Aorta (tissue), 5 donors: ENCODE data around the gene GSTO1. TPM values are rescaled to one million over a fixed set of nuclear protein-coding genes. Genes with fewer than 3 reads are reported as not detected.
"Not testable (repeated sequence)": the region's sequence is repeated elsewhere in the genome, so short reads cannot be mapped to it uniquely, and the experiment has no call there.

Source experiments
- ATAC-seq: fragments of 200-7000 bp; cut with Tn5 transposase; one replicate; pipeline ENCODE4 v1.9.1; 2022; ENCODE audit warnings: moderate library complexity; ENCODE audit not compliant: low FRiP score
- DNase-seq, 2 donors: peaks; one replicate each; pipeline ENCODE4 v3.0.0-alpha.2; 2020
- H3K27ac ChIP-seq, 2 donors: one replicate each; pipeline ENCODE4 v1.5.1; 2013; ENCODE audit warnings: low read length in 2 of 2, mild to moderate bottlenecking in 2 of 2, moderate library complexity in 2 of 2, control low read depth in 1 of 2, inconsistent platforms in 1 of 2, low read depth in 1 of 2
- H3K27me3 ChIP-seq, 2 donors: one replicate each; pipeline ENCODE4 v1.6.1; 2013; ENCODE audit warnings: control low read depth in 1 of 2, low read length in 1 of 2, mild to moderate bottlenecking in 1 of 2, moderate library complexity in 1 of 2; ENCODE audit not compliant: insufficient read depth in 2 of 2, control insufficient read depth in 1 of 2
- H3K36me3 ChIP-seq, 2 donors: one replicate each; pipeline ENCODE4 v1.6.1; 2013; ENCODE audit warnings: control low read depth in 1 of 2, low read length in 1 of 2, mild to moderate bottlenecking in 1 of 2; ENCODE audit not compliant: insufficient read depth in 2 of 2, control insufficient read depth in 1 of 2
- H3K4me1 ChIP-seq, 2 donors: one replicate each; pipeline ENCODE4 v1.6.1; 2013; ENCODE audit warnings: low read length in 2 of 2, control low read depth in 1 of 2, mild to moderate bottlenecking in 1 of 2, moderate library complexity in 1 of 2; ENCODE audit not compliant: insufficient read depth in 2 of 2, control insufficient read depth in 1 of 2
- H3K4me3 ChIP-seq, 2 donors: one replicate each; pipeline ENCODE4 v1.5.1; 2013; ENCODE audit warnings: low read length in 2 of 2, control low read depth in 1 of 2, mild to moderate bottlenecking in 1 of 2
- H3K9me3 ChIP-seq: one replicate; pipeline ENCODE4 v1.6.1; 2013; ENCODE audit warnings: mild to moderate bottlenecking, low read length; ENCODE audit not compliant: control insufficient read depth
- WGBS, 2 donors: extraction: QIAGEN DNeasy Blood & Tissue Kit; methylation state at CpG; one replicate each; pipeline ENCODE4 v1.1.7; 2013; 5-methylcytosine and 5-hydroxymethylcytosine counted together
- intact Hi-C, 2 donors: fragments of 100-400 bp; cut with DNase I; formaldehyde crosslinking; loops; one replicate each; pipeline versions ENCODE4 v1.14.2 to v1.15.0; 2022
- polyA plus RNA-seq, 2 donors: library from polyadenylated mRNA; stranded (reverse); fragments of 200-250 nt; gene quantifications; one replicate each; pipeline ENCODE4 v1.2.3, GENCODE V29; 2013
- total RNA-seq, 2 donors: library from RNA; stranded (reverse); fragmentation: NEBNext Ultra II Directional; extraction: Animal tissue kit (Norgen Biotek cat#: 25700); gene quantifications; one replicate each; pipeline ENCODE4 v1.2.1, GENCODE V29; 2021
- donor health status: healthy with polysubstance abuse.
- donor health status: Bipolar disorder and iron deficiency.
- donor health status: DM: no; HTN: no; CAD: no.
- donor health status: DM: no; HTN: no; CAD: no.
- donor health status: DM: yes; HTN: yes; CAD: no.

Gene GSTO1
- total and polyA plus RNA-seq, 4 donors, result 84.1 to 235 (median 111) TPM

DNA sequence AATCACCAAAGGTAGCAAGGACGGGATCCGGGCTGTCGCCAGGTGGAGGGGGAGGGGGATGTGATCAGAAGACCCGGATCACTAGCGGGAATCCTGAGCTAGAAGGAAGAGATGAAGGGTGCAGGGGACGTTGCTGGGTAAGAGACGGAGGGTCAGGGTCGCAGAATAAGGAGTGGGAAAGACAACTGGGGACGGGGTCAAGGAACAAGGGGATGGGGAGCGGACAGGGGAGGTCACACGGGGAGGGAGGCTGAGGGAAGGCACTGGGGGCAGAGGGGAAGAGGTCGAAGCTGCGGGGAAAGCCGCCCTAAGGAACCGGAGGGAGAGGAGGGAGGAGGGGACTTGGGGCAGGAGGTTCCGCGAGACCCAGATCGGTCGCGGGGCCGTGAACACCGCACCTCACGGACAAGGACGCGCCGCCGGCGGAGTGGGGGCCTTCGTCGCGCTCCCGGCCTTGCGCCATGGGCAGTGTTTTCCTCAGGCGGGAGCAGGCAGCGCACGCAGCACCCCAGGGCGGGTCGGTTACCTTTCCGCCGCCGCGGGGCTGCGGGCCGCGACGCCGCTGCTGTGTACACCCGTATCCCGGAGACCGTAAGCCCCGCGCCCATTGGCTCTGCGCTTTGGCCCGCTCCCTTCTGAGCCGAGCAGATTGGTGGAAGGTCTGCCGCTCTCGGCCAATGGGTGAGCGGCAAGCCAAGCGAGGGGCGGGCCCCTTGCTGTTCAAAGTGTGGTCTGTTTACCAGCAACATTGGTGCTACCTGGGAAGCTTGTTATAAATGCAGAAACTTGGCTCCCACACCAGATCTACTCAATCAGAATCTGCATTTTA is 22.7 kb upstream of the GSTO1 start, which contains the start of gene CFAP43:
CFAP43 (minus strand) TSS at position 581 of the 829 bp plus-strand sequence; CDS start at position 463, 118 bp downstream.
- DNase-seq, result peak; percentile 99 to 100
- Histone ChIP-seq H3K4me1 (no peaks in the 10 kb centered on the region), H3K4me3 (peak within 1 kb of the TSS; percentile 20 to 33), H3K36me3 (no peaks in the 10 kb centered on the region), H3K27ac (no peak within 1 kb of the TSS), H3K27me3 (no peaks in the 10 kb centered on the region), H3K9me3 (no peaks in the 10 kb centered on the region)
- ATAC-seq, result peak; percentile 100
- intact Hi-C loops, result no loop called here
- WGBS, 2 donors, result 1% methylated on average over 52 to 60 of the region's 60 CpGs

DNA sequence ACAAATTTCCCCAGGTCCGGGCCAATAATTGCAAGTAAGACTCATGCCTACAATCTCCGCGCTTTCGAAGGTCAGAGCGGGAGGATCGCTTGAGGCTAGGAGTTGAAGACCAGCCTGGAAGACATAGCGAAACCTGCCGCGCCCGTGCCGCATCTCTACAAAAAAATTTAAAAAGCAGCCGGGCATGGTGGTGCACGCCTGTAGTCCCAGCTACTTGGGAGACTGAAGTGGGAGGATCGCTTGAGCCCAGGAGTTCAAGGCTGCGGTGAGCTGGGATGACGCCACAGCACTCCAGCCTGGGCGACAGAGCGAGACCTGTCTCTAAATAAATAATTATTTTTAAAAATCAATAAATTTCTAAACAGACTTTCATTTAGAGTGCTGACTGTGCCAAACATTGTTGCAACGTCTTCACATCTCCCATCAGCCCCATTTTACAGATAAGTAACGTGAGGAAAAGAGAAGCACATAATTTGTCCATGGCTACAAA is 22.0 kb upstream of the GSTO1 start:
- no peaks in the 10 kb centered on the region for H3K36me3 ChIP-seq
- H3K27me3 ChIP-seq, result no peaks in the 10 kb centered on the region
- peak in 1 of 2 donors; percentile 49 for DNase-seq
- H3K9me3 ChIP-seq, result no peaks in the 10 kb centered on the region
- H3K27ac ChIP-seq, result no peak overlapping the region
- peak overlapping the region in 1 of 2 donors; percentile 33 for H3K4me3 ChIP-seq
- 16 to 18% methylated on average over 20 of the region's 20 CpGs for WGBS, 2 donors
- H3K4me1 ChIP-seq, result no peaks in the 10 kb centered on the region
- intact Hi-C loops, result no loop called here
- peak; percentile 71 for ATAC-seq

GRCh38 chr10:104233817-104234216 is 20.9 kb upstream of the GSTO1 start:
- Histone ChIP-seq H3K4me3 (no peak overlapping the region), H3K9me3 (no peaks in the 10 kb centered on the region), H3K36me3 (no peaks in the 10 kb centered on the region), H3K27ac (no peak overlapping the region), H3K27me3 (peaks cover 0 to 3% of the 10 kb centered on the region in 2 donors), H3K4me1 (no peaks in the 10 kb centered on the region)
- 70 to 75% methylated on average over 1 of the region's 1 CpG for WGBS, 2 donors
- ATAC-seq (no peak), DNase-seq (no peak)
- intact Hi-C loops, result no loop called here

GRCh38 chr10:104234934-104235333 is 19.8 kb upstream of the GSTO1 start:
- intact Hi-C loops, result no loop called here
- Histone ChIP-seq H3K27ac (no peak overlapping the region), H3K9me3 (no peaks in the 10 kb centered on the region), H3K27me3 (peaks cover 0 to 3% of the 10 kb centered on the region in 2 donors), H3K4me3 (no peak overlapping the region), H3K4me1 (no peaks in the 10 kb centered on the region), H3K36me3 (no peaks in the 10 kb centered on the region)
- 80 to 83% methylated on average over 1 of the region's 1 CpG for WGBS, 2 donors
- no peak for ATAC-seq
- DNase-seq, result no peak

DNA sequence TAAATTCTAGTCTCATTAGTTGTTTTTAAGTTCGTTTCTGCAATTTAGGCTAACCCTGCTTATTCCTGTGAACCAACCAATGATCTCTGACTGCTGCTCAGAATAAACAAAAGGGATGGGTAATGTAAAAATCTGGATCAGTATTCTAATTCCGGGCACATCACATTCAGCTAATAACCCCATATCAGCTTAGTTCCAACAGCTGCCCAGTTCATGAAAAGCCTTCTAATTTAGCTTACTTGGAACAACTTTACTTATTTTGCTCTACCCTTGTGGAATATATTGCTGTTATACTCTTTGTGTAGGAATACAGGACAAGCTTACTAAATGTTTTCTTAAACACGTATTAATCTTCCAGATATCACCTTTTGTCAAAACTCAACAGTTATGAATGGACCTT is 18.9 kb upstream of the GSTO1 start:
- Histone ChIP-seq H3K27ac (no peak overlapping the region), H3K9me3 (no peaks in the 10 kb centered on the region), H3K4me3 (no peak overlapping the region), H3K4me1 (no peaks in the 10 kb centered on the region), H3K27me3 (peaks cover 0 to 3% of the 10 kb centered on the region in 2 donors), H3K36me3 (no peaks in the 10 kb centered on the region)
- ATAC-seq (no peak), DNase-seq (no peak)
- WGBS, 2 donors, result 76 to 83% methylated on average over 3 of the region's 3 CpGs
- intact Hi-C loops, result no loop called here

DNA sequence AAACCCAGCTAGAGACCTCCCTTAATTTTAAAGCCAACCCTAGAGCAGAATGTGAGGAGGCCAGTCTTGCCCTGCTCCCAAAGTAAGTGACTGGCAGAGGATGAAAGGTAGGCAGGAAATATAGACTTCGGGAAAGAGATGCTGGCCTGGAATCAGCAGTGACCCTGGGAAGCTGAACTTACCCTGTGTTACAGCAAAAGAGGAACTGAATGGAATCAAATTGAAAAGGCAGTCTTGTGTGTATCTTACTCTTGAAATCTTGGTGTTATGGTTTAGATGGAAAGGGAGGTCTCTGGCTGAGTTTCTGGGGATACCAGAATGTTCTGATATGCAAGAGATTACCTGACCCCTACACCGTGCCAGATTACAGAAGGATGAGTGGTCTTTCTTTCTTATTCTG is 14.6 kb upstream of the GSTO1 start:
- Histone ChIP-seq H3K4me1 (no peaks in the 10 kb centered on the region), H3K27ac (no peak overlapping the region), H3K9me3 (no peaks in the 10 kb centered on the region), H3K36me3 (no peaks in the 10 kb centered on the region), H3K4me3 (no peak overlapping the region), H3K27me3 (peaks cover 0 to 3% of the 10 kb centered on the region in 2 donors)
- intact Hi-C loops, result no loop called here
- 75 to 78% methylated on average over 2 of the region's 2 CpGs for WGBS, 2 donors
- DNase-seq, result no peak
- no peak for ATAC-seq

- no peak overlapping the region for H3K27ac ChIP-seq
- no peak overlapping the region for H3K4me3 ChIP-seq
- H3K36me3 ChIP-seq, result no peaks in the 10 kb centered on the region
- intact Hi-C loops, result no loop called here
- H3K9me3 ChIP-seq, result no peaks in the 10 kb centered on the region
- ATAC-seq (no peak), DNase-seq (no peak)
- H3K27me3 ChIP-seq, result peaks cover 0 to 3% of the 10 kb centered on the region in 2 donors
- no peaks in the 10 kb centered on the region for H3K4me1 ChIP-seq
Observed at GRCh38 chr10:104242545-104242944, 12.1 kb upstream of the GSTO1 start.

- H3K27me3 ChIP-seq, H3K9me3 ChIP-seq, H3K27ac ChIP-seq, H3K4me3 ChIP-seq, DNase-seq, H3K36me3 ChIP-seq, H3K4me1 ChIP-seq, ATAC-seq, intact Hi-C loops: not testable (repeated sequence)
- WGBS, 2 donors, result 84 to 86% methylated on average over 3 of the region's 3 CpGs
Observed at GRCh38 chr10:104243009-104243408, 11.7 kb upstream of the GSTO1 start.

DNA sequence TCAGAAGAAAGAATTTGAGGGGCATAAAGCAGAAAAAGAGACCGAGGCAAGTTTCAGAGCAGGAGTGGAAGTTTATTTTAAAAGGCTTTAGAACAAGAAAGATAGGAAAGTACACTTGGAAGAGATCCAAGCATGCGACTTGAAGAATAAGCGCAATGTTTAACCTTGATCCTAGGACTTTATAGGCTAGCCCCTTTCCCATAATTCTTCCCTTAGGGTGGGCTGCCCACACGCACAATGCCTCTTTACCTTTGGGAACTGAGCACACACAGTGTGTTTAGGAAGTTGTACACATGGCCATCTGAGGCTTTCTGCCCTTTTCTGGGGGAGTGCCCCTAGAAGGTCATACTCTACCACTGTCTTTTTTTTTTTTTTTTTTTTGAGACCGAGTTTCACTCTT is 11.2 kb upstream of the GSTO1 start:
- ATAC-seq, result no peak
- Histone ChIP-seq H3K36me3 (no peaks in the 10 kb centered on the region), H3K27me3 (no peaks in the 10 kb centered on the region), H3K27ac (no peak overlapping the region), H3K4me1 (no peaks in the 10 kb centered on the region), H3K4me3 (no peak overlapping the region), H3K9me3 (no peaks in the 10 kb centered on the region)
- DNase-seq, result no peak
- WGBS, 2 donors, result 51 to 60% methylated on average over 5 of the region's 5 CpGs
- intact Hi-C loops, result no loop called here
